ENCODE data around the gene MADD.
"Not testable (repeated sequence)": the region's sequence is repeated elsewhere in the genome, so short reads cannot be mapped to it uniquely, and the experiment has no call there.

Gene MADD

GRCh38 chr11:47318166-47318565 is 48.2 kb downstream of the MADD start:
- no peak for DNase-seq (ENCODE audit: low read depth in 2 of 2, low spot score in 1 of 2)

GRCh38 chr11:47324520-47324919 is 54.6 kb downstream of the MADD start:
- DNase-seq (ENCODE audit: low read depth in 2 of 2, low spot score in 1 of 2) = no peak

- no peak for DNase-seq (ENCODE audit: low read depth in 2 of 2, low spot score in 1 of 2)
Observed at GRCh38 chr11:47325271-47326041, 55.5 kb downstream of the MADD start.

GRCh38 chr11:47326198-47326597 is 56.3 kb downstream of the MADD start:
- no peak for DNase-seq (ENCODE audit: low read depth in 2 of 2, low spot score in 1 of 2)

GRCh38 chr11:47327025-47327424 is 57.1 kb downstream of the MADD start:
- no peak for DNase-seq (ENCODE audit: low read depth in 2 of 2, low spot score in 1 of 2)

- no peak for DNase-seq (ENCODE audit: low read depth in 2 of 2, low spot score in 1 of 2)
Observed at GRCh38 chr11:47327949-47328348, 58.0 kb downstream of the MADD start.

- no peak for DNase-seq (ENCODE audit: low read depth in 2 of 2, low spot score in 1 of 2)
Observed at GRCh38 chr11:47328449-47329390, 58.8 kb downstream of the MADD start.

- no peak for DNase-seq (ENCODE audit: low read depth in 2 of 2, low spot score in 1 of 2)
Observed at GRCh38 chr11:47329431-47329986, 59.6 kb downstream of the MADD start.

GRCh38 chr11:47329987-47330931 is 60.3 kb downstream of the MADD start:
- DNase-seq (ENCODE audit: low read depth in 2 of 2, low spot score in 1 of 2) = no peak

GRCh38 chr11:47331454-47332302 is 61.7 kb downstream of the MADD start:
- DNase-seq (ENCODE audit: low read depth in 2 of 2, low spot score in 1 of 2) = no peak

- no peak for DNase-seq (ENCODE audit: low read depth in 2 of 2, low spot score in 1 of 2)
Observed at GRCh38 chr11:47332303-47332711, 62.4 kb downstream of the MADD start.

- DNase-seq (ENCODE audit: low read depth in 2 of 2, low spot score in 1 of 2) = no peak
Observed at GRCh38 chr11:47332791-47333525, 63.0 kb downstream of the MADD start.

GRCh38 chr11:47333526-47333845 is 63.6 kb downstream of the MADD start:
- DNase-seq (ENCODE audit: low read depth in 2 of 2, low spot score in 1 of 2) = no peak

GRCh38 chr11:47333886-47334443 is 64.0 kb downstream of the MADD start:
- DNase-seq (ENCODE audit: low read depth in 2 of 2, low spot score in 1 of 2) = no peak

GRCh38 chr11:47334699-47335411 is 64.9 kb downstream of the MADD start:
- not testable (repeated sequence) for DNase-seq (ENCODE audit: low read depth in 2 of 2, low spot score in 1 of 2)

GRCh38 chr11:47335733-47336132 is 65.8 kb downstream of the MADD start:
- no peak for DNase-seq (ENCODE audit: low read depth in 2 of 2, low spot score in 1 of 2)

GRCh38 chr11:47336595-47336994 is 66.7 kb downstream of the MADD start:
- DNase-seq (ENCODE audit: low read depth in 2 of 2, low spot score in 1 of 2) = no peak

GRCh38 chr11:47337229-47337924 is 67.4 kb downstream of the MADD start:
- no peak for DNase-seq (ENCODE audit: low read depth in 2 of 2, low spot score in 1 of 2)
